ENCODE results near the gene CDHR2. TPM values are rescaled to one million over a fixed set of nuclear protein-coding genes. Genes with fewer than 3 reads are reported as not detected.
A peak's percentile ranks its signal among the peaks of the same experiment; 100 is the strongest.

CDHR2 gene
- polyA plus RNA-seq, 1 experiment = not detected

DNA sequence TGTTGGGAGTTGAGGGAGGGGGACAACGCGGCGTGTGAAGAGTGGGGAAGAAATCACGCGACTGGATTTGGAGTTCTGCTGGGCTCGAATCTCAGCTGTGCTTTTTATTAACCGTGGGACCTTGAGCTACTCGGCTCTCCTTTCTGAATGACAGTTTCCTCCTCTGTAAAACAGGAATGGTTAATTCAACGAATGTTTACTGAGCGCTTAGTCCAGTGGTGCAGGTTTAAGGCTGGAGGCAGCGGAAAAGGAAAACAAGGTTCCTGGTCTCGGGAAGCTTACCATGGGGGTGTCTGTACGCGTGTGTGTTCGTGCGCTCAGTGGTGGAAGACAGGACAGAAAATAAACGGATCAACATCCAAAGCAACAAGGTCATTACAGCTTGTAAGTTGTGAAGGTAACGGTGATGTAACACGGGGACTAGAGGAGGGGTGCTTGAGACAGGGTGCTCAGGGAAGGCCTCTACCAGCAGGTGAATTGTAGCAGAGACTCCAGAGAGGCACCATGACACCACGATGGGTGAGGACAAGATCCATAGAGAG lies 81.6 kb downstream of the CDHR2 start:
- ChIA-PET POLR2A (no interaction called here), CTCF (interaction anchor here (1.0 to 1.8 kb wide), 5 partner anchors 9 to 60 kb away, joined by 3 to 6 read pairs (median 4); partner anchors contain the start of gene TSPAN17)
- peaks cover 54% of the 10 kb centered on the region for H3K27me3 ChIP-seq (ENCODE audit: control insufficient read depth, insufficient read depth, low read length)
- H3K4me3 ChIP-seq (ENCODE audit: low read depth, low read length) = peak overlapping the region; percentile 26
- TF ChIP-seq, protein P1, sequence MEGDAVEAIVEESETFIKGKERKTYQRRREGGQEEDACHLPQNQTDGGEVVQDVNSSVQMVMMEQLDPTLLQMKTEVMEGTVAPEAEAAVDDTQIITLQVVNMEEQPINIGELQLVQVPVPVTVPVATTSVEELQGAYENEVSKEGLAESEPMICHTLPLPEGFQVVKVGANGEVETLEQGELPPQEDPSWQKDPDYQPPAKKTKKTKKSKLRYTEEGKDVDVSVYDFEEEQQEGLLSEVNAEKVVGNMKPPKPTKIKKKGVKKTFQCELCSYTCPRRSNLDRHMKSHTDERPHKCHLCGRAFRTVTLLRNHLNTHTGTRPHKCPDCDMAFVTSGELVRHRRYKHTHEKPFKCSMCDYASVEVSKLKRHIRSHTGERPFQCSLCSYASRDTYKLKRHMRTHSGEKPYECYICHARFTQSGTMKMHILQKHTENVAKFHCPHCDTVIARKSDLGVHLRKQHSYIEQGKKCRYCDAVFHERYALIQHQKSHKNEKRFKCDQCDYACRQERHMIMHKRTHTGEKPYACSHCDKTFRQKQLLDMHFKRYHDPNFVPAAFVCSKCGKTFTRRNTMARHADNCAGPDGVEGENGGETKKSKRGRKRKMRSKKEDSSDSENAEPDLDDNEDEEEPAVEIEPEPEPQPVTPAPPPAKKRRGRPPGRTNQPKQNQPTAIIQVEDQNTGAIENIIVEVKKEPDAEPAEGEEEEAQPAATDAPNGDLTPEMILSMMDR (IDR thresholded peaks at IDR 0.05; ENCODE audit: insufficient read depth, low read depth, low read length) = no peak
- DNase-seq (ENCODE audit: low read depth) = no peak
- H3K36me3 ChIP-seq (ENCODE audit: control insufficient read depth, insufficient read depth, low read length) = no peaks in the 10 kb centered on the region

DNA sequence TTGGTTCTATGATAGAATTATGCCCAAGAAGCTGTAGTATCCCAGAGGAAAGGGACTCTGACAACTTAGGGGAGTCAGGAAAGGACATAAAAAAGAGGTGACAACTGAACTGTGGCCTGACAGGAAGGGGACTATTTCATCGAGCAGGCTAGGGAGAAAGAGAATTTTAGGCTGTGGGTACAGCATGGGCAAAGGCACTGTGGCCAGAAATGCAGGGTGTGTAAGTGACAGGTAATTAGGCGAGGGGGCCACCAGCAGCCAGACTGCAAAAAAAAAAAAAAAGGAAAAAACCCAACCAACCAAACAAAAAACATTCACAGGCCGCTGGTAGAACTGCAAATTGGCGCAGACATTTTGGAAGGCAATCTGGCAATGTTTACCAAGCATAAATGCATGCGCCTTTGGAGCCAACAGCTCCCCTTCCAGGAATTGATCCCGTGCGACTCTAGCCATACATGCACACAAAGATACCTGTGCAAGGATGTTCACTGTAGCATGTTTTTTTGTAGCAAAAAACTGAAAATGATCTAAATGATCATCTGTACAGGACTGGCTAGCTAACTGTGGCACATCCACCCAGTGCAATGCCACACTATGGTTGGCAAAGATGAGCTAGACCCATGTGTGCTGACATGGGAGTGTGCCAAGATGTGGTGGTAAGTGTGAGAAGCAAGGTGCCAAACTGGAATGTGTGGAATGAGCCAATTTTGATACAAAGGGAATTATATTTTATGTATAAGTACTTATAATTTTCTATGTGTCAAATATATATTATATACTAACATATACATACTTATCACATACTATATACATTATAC lies 82.5 kb downstream of the CDHR2 start:
- H3K36me3 ChIP-seq (ENCODE audit: control insufficient read depth, insufficient read depth, low read length) = no peaks in the 10 kb centered on the region
- peaks cover 52% of the 10 kb centered on the region for H3K27me3 ChIP-seq (ENCODE audit: control insufficient read depth, insufficient read depth, low read length)
- CTCF ChIA-PET = interaction anchor here (1.0 to 1.8 kb wide), 4 partner anchors 10 to 61 kb away, joined by 3 to 6 read pairs (median 4); no protein-coding TSS in a partner anchor
- no peak for DNase-seq (ENCODE audit: low read depth)
- H3K4me3 ChIP-seq (ENCODE audit: low read depth, low read length) = no peak overlapping the region
- TF ChIP-seq, protein P1 (IDR thresholded peaks at IDR 0.05; ENCODE audit: insufficient read depth, low read depth, low read length) = no peak
- POLR2A ChIA-PET = no interaction called here

DNA sequence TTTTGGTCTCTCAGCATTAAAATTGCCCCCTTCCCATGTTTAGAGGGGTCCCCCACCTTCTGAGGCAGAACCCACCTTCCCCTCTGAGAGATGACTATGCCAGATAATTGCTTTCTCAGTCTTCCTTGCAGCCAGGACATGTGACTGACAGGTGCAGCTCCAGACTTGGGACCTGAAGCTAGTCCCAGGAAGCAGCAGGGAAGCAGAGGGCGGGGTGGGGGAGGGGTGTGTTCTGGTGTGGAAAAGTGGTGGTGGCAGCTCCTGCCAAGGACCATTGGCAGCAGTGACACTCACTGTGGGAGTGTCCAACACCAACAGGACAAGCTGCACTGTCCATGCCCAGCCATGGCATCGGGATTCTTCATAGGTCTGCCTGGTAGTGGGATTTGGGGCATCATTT lies 83.6 kb downstream of the CDHR2 start:
- DNase-seq (ENCODE audit: low read depth) = no peak
- Histone ChIP-seq H3K4me3 (ENCODE audit: low read depth, low read length) (no peak overlapping the region), H3K27me3 (ENCODE audit: control insufficient read depth, insufficient read depth, low read length) (peaks cover 52% of the 10 kb centered on the region), H3K36me3 (ENCODE audit: control insufficient read depth, insufficient read depth, low read length) (no peaks in the 10 kb centered on the region)
- TF ChIP-seq, protein P1 (IDR thresholded peaks at IDR 0.05; ENCODE audit: insufficient read depth, low read depth, low read length) = no peak
- ChIA-PET CTCF (no interaction called here), POLR2A (no interaction called here)

DNA sequence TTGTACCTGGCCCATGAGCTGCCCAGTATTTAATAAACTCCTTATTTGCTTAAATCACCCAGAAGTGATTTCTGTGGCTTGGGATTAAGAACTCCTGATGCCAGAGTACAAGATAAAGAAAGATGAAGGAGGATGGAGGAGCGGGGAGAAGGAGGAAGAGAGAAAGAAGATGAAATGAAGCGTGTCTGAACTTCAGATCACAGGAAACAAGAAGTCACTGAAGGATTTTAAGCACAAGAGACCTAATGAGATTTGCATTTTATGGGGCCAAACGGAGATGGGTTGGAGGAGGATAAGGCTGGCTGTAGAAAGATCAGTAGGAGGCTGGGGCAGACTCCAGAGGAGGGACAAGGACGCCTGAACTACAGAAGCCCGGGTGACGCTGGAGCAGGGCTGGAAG lies 84.5 kb downstream of the CDHR2 start:
- ChIA-PET CTCF (interaction anchor here (0.8 kb wide), 1 partner anchor 32 kb away, joined by 3 read pairs; no protein-coding TSS in a partner anchor), POLR2A (no interaction called here)
- Histone ChIP-seq H3K36me3 (ENCODE audit: control insufficient read depth, insufficient read depth, low read length) (no peaks in the 10 kb centered on the region), H3K27me3 (ENCODE audit: control insufficient read depth, insufficient read depth, low read length) (peaks cover 47% of the 10 kb centered on the region), H3K4me3 (ENCODE audit: low read depth, low read length) (no peak overlapping the region)
- no peak for DNase-seq (ENCODE audit: low read depth)
- TF ChIP-seq, protein P1 (IDR thresholded peaks at IDR 0.05; ENCODE audit: insufficient read depth, low read depth, low read length) = no peak

DNA sequence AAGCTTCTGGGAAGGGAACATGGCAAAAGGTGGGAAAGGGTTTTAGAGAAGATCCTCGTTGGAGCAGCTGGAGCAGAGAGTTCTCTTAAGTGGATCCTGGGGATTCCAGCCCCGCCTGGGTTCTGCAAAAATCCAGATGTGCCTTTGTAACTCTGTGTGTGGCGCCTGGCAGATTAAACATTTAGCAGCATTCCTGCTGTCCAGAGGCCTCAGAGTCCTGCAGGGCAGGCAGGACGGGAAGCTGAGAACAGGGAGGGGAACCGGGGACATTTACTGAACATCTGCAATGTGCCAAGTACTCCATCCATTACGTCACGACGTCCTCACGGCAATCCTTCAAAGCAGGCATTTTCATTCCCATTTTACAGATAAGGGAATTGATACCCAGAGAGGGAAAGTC lies 87.3 kb downstream of the CDHR2 start:
- Histone ChIP-seq H3K4me3 (ENCODE audit: low read depth, low read length) (no peak overlapping the region), H3K27me3 (ENCODE audit: control insufficient read depth, insufficient read depth, low read length) (peaks cover 29% of the 10 kb centered on the region), H3K36me3 (ENCODE audit: control insufficient read depth, insufficient read depth, low read length) (no peaks in the 10 kb centered on the region)
- DNase-seq (ENCODE audit: low read depth) = no peak
- TF ChIP-seq, protein P1 (IDR thresholded peaks at IDR 0.05; ENCODE audit: insufficient read depth, low read depth, low read length) = no peak
- POLR2A ChIA-PET = no interaction called here
- CTCF ChIA-PET = no interaction called here

Data from BJ (cell line).